Measurements from ENCODE around the gene UBALD1.

- TF ChIP-seq NFE2L1 (tag; IDR thresholded peaks at IDR 0.05; ENCODE audit: borderline replicate concordance, low read depth) (no peak), MAFG (tag; conservative IDR thresholded peaks at IDR 0.05) (no peak), SIN3A (IDR thresholded peaks at IDR 0.05; ENCODE audit: borderline replicate concordance in 2 of 2, control insufficient read depth in 1 of 2, low read depth in 2 of 2, low read length in 2 of 2) (no peak; a peak in 1 of 4 replicates), GTF2F1 (IDR thresholded peaks at IDR 0.05; ENCODE audit: low read depth, low read length) (no peak)
- TF ChIP-seq, protein P1, sequence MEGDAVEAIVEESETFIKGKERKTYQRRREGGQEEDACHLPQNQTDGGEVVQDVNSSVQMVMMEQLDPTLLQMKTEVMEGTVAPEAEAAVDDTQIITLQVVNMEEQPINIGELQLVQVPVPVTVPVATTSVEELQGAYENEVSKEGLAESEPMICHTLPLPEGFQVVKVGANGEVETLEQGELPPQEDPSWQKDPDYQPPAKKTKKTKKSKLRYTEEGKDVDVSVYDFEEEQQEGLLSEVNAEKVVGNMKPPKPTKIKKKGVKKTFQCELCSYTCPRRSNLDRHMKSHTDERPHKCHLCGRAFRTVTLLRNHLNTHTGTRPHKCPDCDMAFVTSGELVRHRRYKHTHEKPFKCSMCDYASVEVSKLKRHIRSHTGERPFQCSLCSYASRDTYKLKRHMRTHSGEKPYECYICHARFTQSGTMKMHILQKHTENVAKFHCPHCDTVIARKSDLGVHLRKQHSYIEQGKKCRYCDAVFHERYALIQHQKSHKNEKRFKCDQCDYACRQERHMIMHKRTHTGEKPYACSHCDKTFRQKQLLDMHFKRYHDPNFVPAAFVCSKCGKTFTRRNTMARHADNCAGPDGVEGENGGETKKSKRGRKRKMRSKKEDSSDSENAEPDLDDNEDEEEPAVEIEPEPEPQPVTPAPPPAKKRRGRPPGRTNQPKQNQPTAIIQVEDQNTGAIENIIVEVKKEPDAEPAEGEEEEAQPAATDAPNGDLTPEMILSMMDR (IDR thresholded peaks at IDR 0.05 in 2 of 3, conservative IDR thresholded peaks at IDR 0.05 in 1 of 3; ENCODE audit: insufficient read depth in 2 of 3, low read depth in 1 of 3, low read length in 3 of 3): peak; percentile 89 to 98 (median 96)
Measured at GRCh38 chr16:4624015-4624826, 9.5 kb upstream of the UBALD1 start, which contains the start of gene MGRN1.
